HEK293 (cell line): ENCODE results near the gene STAB1.

Experiments used
- CTCF ChIA-PET: fragments of 350-600 bp; formaldehyde crosslinking; extraction: SDS; loops from one replicate; lab custom pipeline; 2021; ENCODE audit warnings: antibody characterized with exemption; lab: Yijun Ruan, JAX
- POLR2A ChIA-PET: fragments of 300-600 bp; formaldehyde crosslinking; extraction: SDS; loops from one replicate; lab custom pipeline; 2020; ENCODE audit warnings: antibody characterized with exemption, inconsistent platforms; lab: Yijun Ruan, JAX
- H3K27ac ChIP-seq: fragments of 200-500 bp; sonication (Bioruptor generic); 2 replicates; pipeline ENCODE4 v1.5.1; 2014; ENCODE audit warnings: low read depth, low read length, control low read depth, inconsistent platforms; ENCODE audit errors: extremely low read depth
- H3K36me3 ChIP-seq, 2 experiments: fragments of 200-500 bp in 1 of 2; sonication (Bioruptor generic) in 1 of 2; 1 replicate in 1 of 2; 2 replicates in 1 of 2; pipeline ENCODE4 v1.5.1; 2014 to 2017; ENCODE audit warnings: inconsistent platforms in 2 of 2, low read length in 2 of 2; ENCODE audit not compliant: control insufficient read depth in 2 of 2, insufficient read depth in 1 of 2
- H3K4me1 ChIP-seq: fragments of 200-500 bp; sonication (Bioruptor generic); 2 replicates; pipeline ENCODE4 v1.5.1; 2014; ENCODE audit warnings: mild to moderate bottlenecking, low read length, inconsistent platforms; ENCODE audit not compliant: control insufficient read depth, insufficient read depth
- H3K4me3 ChIP-seq: 2 replicates; pipeline ENCODE4 v1.5.1; 2011; ENCODE audit warnings: low read depth, mild to moderate bottlenecking, control low read depth, low read length, moderate library complexity
- H3K9me3 ChIP-seq: fragments of 200-500 bp; sonication (Bioruptor generic); 2 replicates; pipeline ENCODE4 v1.5.1; 2014; ENCODE audit warnings: low read depth, low read length, inconsistent platforms; ENCODE audit not compliant: control insufficient read depth, insufficient read depth
- BCL11B ChIP-seq: fragments of 450-650 bp; formaldehyde crosslinking; IDR thresholded peaks from 2 replicates; pipeline ENCODE4 v1.5.1; 2016; ENCODE audit warnings: low read depth, missing biosample characterization, missing genetic modification characterization
- GLI2 ChIP-seq: fragments of 450-650 bp; formaldehyde crosslinking; IDR thresholded peaks from 2 replicates; pipeline ENCODE4; 2017; ENCODE audit warnings: missing biosample characterization, missing genetic modification characterization, low read depth, borderline replicate concordance
- INSM2 ChIP-seq: fragments of 450-650 bp; formaldehyde crosslinking; IDR thresholded peaks from 2 replicates; pipeline ENCODE4 v1.5.1; 2016; ENCODE audit warnings: missing biosample characterization, missing genetic modification characterization
- KLF1 ChIP-seq: fragments of 450-650 bp; formaldehyde crosslinking; IDR thresholded peaks from 2 replicates; pipeline ENCODE4 v1.5.1; 2016; ENCODE audit warnings: missing biosample characterization, missing genetic modification characterization
- KLF8 ChIP-seq: fragments of 450-650 bp; formaldehyde crosslinking; IDR thresholded peaks from 2 replicates; pipeline ENCODE4 v1.5.1; 2016; ENCODE audit warnings: missing biosample characterization, missing genetic modification characterization
- KLF9 ChIP-seq: fragments of 450-650 bp; formaldehyde crosslinking; IDR thresholded peaks from 2 replicates; pipeline ENCODE4 v1.5.1; 2016; ENCODE audit warnings: missing biosample characterization, missing genetic modification characterization, low read depth
- REPIN1 ChIP-seq: fragments of 450-650 bp; formaldehyde crosslinking; IDR thresholded peaks from 2 replicates; pipeline ENCODE4 v1.5.1; 2017; ENCODE audit warnings: missing biosample characterization, missing genetic modification characterization, low read depth
- SCRT2 ChIP-seq: fragments of 450-650 bp; formaldehyde crosslinking; IDR thresholded peaks from 2 replicates; pipeline ENCODE4 v1.5.1; 2016; ENCODE audit warnings: missing biosample characterization, missing genetic modification characterization
- SP2 ChIP-seq: fragments of 450-650 bp; formaldehyde crosslinking; IDR thresholded peaks from 2 replicates; pipeline ENCODE4 v1.5.1; 2016; ENCODE audit warnings: missing biosample characterization, missing genetic modification characterization
- SP3 ChIP-seq: fragments of 450-650 bp; formaldehyde crosslinking; IDR thresholded peaks from 2 replicates; pipeline ENCODE4 v1.5.1; 2016; ENCODE audit warnings: missing biosample characterization, missing genetic modification characterization
- ZBTB44 ChIP-seq: fragments of 450-650 bp; IDR thresholded peaks from 2 replicates; pipeline ENCODE4 v1.5.1; 2018; ENCODE audit warnings: missing biosample characterization, mild to moderate bottlenecking, missing genetic modification characterization
- ZNF140 ChIP-seq: fragments of 450-650 bp; formaldehyde crosslinking; IDR thresholded peaks from 2 replicates; pipeline ENCODE4 v1.5.1; 2016; ENCODE audit warnings: missing biosample characterization, missing genetic modification characterization
- ZNF16 ChIP-seq: fragments of 450-650 bp; formaldehyde crosslinking; IDR thresholded peaks from 2 replicates; pipeline ENCODE4 v1.5.1; 2016; ENCODE audit warnings: low read depth, missing biosample characterization, missing genetic modification characterization
- ZNF37A ChIP-seq: fragments of 450-650 bp; IDR thresholded peaks from 2 replicates; pipeline ENCODE4 v1.5.1; 2018; ENCODE audit warnings: missing biosample characterization, missing genetic modification characterization
- ZNF521 ChIP-seq: fragments of 450-650 bp; formaldehyde crosslinking; IDR thresholded peaks from 2 replicates; pipeline ENCODE4 v1.5.1; 2017; ENCODE audit warnings: missing biosample characterization, mild to moderate bottlenecking, missing genetic modification characterization
- ZNF658 ChIP-seq: fragments of 450-650 bp; formaldehyde crosslinking; IDR thresholded peaks from 2 replicates; pipeline ENCODE4; 2016; ENCODE audit warnings: missing biosample characterization, missing genetic modification characterization
- ZSCAN18 ChIP-seq: fragments of 450-650 bp; formaldehyde crosslinking; IDR thresholded peaks from 2 replicates; pipeline ENCODE4 v1.5.1; 2016; ENCODE audit warnings: missing biosample characterization, missing genetic modification characterization

The STAB1 gene

GRCh38 chr3:52517796-52518722 is 22.9 kb downstream of the STAB1 start:
- no peak for TF ChIP-seq ZNF140 (tag by site-specific recombination)
- TF ChIP-seq ZNF37A (tag by site-specific recombination), result no peak
- no peak for TF ChIP-seq ZBTB44
- TF ChIP-seq ZNF658 (tag by site-specific recombination), result no peak
- no peak for TF ChIP-seq ZNF521 (tag by site-specific recombination)
- TF ChIP-seq BCL11B, result 0 out of 2 replicates have a peak, but pooled peaks have one; percentile 33
- TF ChIP-seq GLI2, result no peak
- TF ChIP-seq ZSCAN18 (tag by site-specific recombination), result no peak
- TF ChIP-seq ZNF16 (tag by site-specific recombination), result no peak
- TF ChIP-seq INSM2 (tag by site-specific recombination), result no peak
- peak; percentile 86 for TF ChIP-seq SCRT2
- Histone ChIP-seq H3K27ac (no peak overlapping the region), H3K36me3 (no peaks in the 10 kb centered on the region), H3K4me3 (no peak overlapping the region), H3K9me3 (no peaks in the 10 kb centered on the region), H3K4me1 (no peaks in the 10 kb centered on the region)
- ChIA-PET POLR2A (no interaction called here), CTCF (interaction anchor here (0.6 to 2.2 kb wide), 2 partner anchors 25 to 36 kb away, joined by 3 to 5 read pairs; no protein-coding TSS in a partner anchor)

GRCh38 chr3:52518723-52519444 is 23.7 kb downstream of the STAB1 start:
- no peaks in the 10 kb centered on the region for H3K9me3 ChIP-seq
- POLR2A ChIA-PET, result no interaction called here
- peak; percentile 64 for TF ChIP-seq KLF9 (tag by site-specific recombination)
- no peak for TF ChIP-seq REPIN1
- TF ChIP-seq SP3 (tag by site-specific recombination), result 0 out of 2 replicates have a peak, but pooled peaks have one; percentile 23
- TF ChIP-seq KLF8 (tag by site-specific recombination), result peak; percentile 65; the same call in 1 of the 2 replicates
- TF ChIP-seq KLF1 (tag by site-specific recombination), result peak; percentile 89
- TF ChIP-seq SP2 (tag by site-specific recombination), result peak; percentile 21
- TF ChIP-seq, all 188 proteins: peak for 5
- peaks cover 0 to 6% of the 10 kb centered on the region in 2 experiments; a peak in 1 of 3 replicates for H3K36me3 ChIP-seq
- CTCF ChIA-PET, result interaction anchor here (0.6 kb wide), 1 partner anchor 24 kb away, joined by 3 read pairs; no protein-coding TSS in a partner anchor
- H3K4me3 ChIP-seq, result no peak overlapping the region
- no peaks in the 10 kb centered on the region for H3K4me1 ChIP-seq
- H3K27ac ChIP-seq, result no peak overlapping the region
